Measurements from ENCODE around the gene ELAPOR2. TPM values are rescaled to one million over a fixed set of nuclear protein-coding genes. Genes with fewer than 3 reads are reported as not detected.

The ELAPOR2 gene, protein sequence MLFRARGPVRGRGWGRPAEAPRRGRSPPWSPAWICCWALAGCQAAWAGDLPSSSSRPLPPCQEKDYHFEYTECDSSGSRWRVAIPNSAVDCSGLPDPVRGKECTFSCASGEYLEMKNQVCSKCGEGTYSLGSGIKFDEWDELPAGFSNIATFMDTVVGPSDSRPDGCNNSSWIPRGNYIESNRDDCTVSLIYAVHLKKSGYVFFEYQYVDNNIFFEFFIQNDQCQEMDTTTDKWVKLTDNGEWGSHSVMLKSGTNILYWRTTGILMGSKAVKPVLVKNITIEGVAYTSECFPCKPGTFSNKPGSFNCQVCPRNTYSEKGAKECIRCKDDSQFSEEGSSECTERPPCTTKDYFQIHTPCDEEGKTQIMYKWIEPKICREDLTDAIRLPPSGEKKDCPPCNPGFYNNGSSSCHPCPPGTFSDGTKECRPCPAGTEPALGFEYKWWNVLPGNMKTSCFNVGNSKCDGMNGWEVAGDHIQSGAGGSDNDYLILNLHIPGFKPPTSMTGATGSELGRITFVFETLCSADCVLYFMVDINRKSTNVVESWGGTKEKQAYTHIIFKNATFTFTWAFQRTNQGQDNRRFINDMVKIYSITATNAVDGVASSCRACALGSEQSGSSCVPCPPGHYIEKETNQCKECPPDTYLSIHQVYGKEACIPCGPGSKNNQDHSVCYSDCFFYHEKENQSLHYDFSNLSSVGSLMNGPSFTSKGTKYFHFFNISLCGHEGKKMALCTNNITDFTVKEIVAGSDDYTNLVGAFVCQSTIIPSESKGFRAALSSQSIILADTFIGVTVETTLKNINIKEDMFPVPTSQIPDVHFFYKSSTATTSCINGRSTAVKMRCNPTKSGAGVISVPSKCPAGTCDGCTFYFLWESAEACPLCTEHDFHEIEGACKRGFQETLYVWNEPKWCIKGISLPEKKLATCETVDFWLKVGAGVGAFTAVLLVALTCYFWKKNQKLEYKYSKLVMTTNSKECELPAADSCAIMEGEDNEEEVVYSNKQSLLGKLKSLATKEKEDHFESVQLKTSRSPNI
- total RNA-seq: 10 to 100 TPM in 1 of 4 donors, 1 to 10 TPM in 3; 2.3 to 10.5 (median 3.8) TPM

DNA sequence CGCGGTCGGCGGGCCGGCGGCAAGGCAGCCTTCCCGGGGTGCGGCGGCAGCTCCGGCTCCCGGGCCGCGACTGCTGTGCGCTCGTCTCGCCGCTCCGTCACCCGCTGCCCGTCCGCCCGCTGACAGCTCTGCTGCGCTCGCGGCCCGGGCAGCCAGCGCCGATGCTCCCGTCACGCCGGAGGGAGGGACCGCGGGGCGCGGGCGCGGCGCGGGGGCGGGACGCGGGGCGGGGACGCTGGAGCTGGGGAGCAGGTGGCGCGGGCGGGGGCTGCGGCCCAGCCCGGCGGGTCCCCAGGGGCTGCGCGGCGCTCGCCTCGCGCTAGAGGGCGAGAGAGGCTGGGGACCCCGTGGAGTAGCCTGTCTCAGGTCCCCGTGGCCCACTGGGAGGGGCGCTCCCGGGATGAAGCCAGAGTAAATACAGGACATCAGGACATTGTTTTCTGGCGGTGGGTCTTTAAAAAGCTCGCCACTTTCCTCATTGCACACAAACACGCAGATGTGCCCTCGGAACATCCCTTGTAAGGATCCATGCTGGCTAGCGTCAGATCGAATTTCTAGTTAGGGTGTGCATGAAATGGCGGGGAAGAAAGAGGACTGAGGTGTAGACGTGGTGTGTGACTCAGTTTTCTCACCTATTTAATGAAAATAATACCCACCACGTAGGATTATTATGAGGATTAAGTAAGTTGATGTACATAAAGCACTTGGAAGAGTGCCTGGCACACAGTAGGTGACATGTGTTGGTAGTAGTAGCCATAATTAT lies at the start of gene ELAPOR2:
ELAPOR2 (minus strand) TSS at position 130 of the 763 bp plus-strand sequence. CDS start 141 bp downstream, outside the sequence.
- H3K36me3 ChIP-seq: no peaks in the 10 kb centered on the region
- intact Hi-C loops (cut with DNase I; ENCODE audit: low total_unique reads) (loop anchor here (2.0 to 5.0 kb wide), 5 partner anchors 57 to 178 kb away; partner anchors contain the start of genes DMTF1 and TMEM243), in situ Hi-C loops (cut with MboI; ENCODE audit: low sequenced_read_pairs in 4 of 4) (loop anchor here in 1 of 4 donors (10.0 kb wide), 1 partner anchor 125 kb away; no protein-coding TSS in a partner anchor)
- peak within 1 kb of the TSS; percentile 58 to 72 (median 64) for H3K27ac ChIP-seq
- TF ChIP-seq, protein P1, sequence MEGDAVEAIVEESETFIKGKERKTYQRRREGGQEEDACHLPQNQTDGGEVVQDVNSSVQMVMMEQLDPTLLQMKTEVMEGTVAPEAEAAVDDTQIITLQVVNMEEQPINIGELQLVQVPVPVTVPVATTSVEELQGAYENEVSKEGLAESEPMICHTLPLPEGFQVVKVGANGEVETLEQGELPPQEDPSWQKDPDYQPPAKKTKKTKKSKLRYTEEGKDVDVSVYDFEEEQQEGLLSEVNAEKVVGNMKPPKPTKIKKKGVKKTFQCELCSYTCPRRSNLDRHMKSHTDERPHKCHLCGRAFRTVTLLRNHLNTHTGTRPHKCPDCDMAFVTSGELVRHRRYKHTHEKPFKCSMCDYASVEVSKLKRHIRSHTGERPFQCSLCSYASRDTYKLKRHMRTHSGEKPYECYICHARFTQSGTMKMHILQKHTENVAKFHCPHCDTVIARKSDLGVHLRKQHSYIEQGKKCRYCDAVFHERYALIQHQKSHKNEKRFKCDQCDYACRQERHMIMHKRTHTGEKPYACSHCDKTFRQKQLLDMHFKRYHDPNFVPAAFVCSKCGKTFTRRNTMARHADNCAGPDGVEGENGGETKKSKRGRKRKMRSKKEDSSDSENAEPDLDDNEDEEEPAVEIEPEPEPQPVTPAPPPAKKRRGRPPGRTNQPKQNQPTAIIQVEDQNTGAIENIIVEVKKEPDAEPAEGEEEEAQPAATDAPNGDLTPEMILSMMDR (IDR thresholded peaks at IDR 0.05 in 4 of 5, conservative IDR thresholded peaks at IDR 0.05 in 1 of 5): peak; percentile 26 to 60 (median 50)
- peak; percentile 51 to 65 for TF ChIP-seq POLR2A (IDR thresholded peaks at IDR 0.05)
- peak; percentile 27 to 54 for DNase-seq
- H3K9me3 ChIP-seq: no peaks in the 10 kb centered on the region
- peaks cover 9 to 10% of the 10 kb centered on the region in 2 donors for H3K4me1 ChIP-seq
- peak; percentile 83 to 89 for ATAC-seq
- H3K4me3 ChIP-seq: peak within 1 kb of the TSS; percentile 44 to 74 (median 65)
- peaks cover 0 to 3% (median 0%) of the 10 kb centered on the region in 3 donors for H3K27me3 ChIP-seq

DNA sequence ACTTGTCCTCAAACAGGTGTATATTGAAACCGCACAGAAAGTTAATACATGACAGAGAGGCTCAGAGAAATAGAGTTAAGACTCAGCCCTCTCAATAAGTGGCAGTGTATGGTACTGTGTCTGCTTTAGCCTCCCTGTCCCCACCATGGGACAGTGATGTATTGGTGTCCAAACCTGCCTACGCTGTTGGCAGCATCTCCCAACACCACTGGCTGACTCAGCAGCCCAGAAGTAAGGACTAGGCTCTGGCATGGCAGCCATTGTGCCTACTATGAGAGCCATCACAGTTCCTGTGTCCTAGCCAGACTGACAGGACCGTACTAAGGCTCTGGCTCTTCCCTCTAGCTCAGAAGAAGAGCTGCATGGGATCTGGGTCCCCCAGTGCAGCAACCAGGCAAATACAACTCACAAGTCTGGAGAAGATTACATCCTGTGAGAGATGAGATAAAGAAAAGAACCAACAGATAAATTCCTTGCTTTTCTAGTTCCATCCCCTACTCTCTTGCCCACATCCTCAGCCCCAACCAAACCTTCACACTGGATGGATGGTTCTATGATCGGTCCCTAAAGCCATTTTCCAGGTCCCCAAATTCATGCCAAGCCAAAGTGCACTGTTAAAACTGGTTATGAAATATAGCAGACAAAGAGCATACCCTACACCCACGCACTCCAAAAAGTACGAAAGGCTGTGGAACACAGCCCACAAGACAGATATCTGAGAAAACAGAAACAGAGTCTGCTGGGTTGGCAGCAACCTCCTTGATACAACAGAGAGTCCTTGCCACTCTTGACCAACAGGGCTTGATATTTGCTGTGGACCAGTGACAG lies 48.7 kb upstream of the ELAPOR2 start:
- intact Hi-C loops (cut with DNase I; ENCODE audit: low total_unique reads): no loop called here

DNA sequence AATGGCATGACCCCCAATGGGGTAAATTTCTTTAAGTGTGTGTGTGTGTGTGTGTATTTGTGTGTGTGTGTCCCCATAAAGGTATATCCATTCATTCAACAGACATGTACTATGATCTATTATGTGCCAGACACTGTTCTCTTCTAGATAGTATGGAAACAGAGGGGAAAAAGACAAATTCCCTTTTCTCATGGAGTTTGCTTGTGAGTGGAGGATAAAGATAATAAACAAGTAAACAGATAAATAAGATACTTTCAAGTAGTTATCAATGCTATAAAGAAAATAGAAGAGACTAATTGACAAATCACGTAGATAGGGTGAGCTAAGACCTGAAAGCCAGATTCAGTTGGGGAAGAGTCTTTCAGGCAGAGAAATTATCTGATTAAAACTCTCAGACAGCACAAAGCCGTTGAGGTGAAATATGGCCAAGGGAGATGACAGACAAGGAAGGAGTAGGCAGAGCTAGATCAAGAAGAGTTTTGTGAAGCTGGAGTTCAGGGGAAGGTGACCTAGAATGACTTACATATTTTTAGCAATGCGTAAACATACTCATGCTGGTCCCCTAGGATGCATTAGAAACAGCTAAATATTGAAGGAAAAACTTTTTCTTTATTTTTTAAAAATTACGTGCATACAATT lies 47.6 kb upstream of the ELAPOR2 start:
- no peak overlapping the region for H3K27ac ChIP-seq
- H3K4me1 ChIP-seq: no peaks in the 10 kb centered on the region
- H3K9me3 ChIP-seq: no peaks in the 10 kb centered on the region
- H3K27me3 ChIP-seq: no peaks in the 10 kb centered on the region
- no peak overlapping the region for H3K4me3 ChIP-seq
- ATAC-seq (no peak), DNase-seq (no peak)
- intact Hi-C loops (cut with DNase I; ENCODE audit: low total_unique reads) (no loop called here), in situ Hi-C loops (cut with MboI; ENCODE audit: low sequenced_read_pairs in 4 of 4) (no loop called here)
- TF ChIP-seq, protein P1 (IDR thresholded peaks at IDR 0.05 in 4 of 5, conservative IDR thresholded peaks at IDR 0.05 in 1 of 5): no peak
- TF ChIP-seq POLR2A (IDR thresholded peaks at IDR 0.05): no peak
- no peaks in the 10 kb centered on the region for H3K36me3 ChIP-seq

More for the DNA sequence above, 48.7 kb upstream of the ELAPOR2 start:
- DNase-seq: no peak
- H3K4me1 ChIP-seq: no peaks in the 10 kb centered on the region
- H3K9me3 ChIP-seq: no peaks in the 10 kb centered on the region
- in situ Hi-C loops (cut with MboI; ENCODE audit: low sequenced_read_pairs in 4 of 4): no loop called here
- H3K4me3 ChIP-seq: no peak overlapping the region
- no peaks in the 10 kb centered on the region for H3K36me3 ChIP-seq
- no peak for ATAC-seq
- no peak for TF ChIP-seq POLR2A (IDR thresholded peaks at IDR 0.05)
- TF ChIP-seq, protein P1 (IDR thresholded peaks at IDR 0.05 in 4 of 5, conservative IDR thresholded peaks at IDR 0.05 in 1 of 5): no peak
- H3K27me3 ChIP-seq: no peaks in the 10 kb centered on the region
- H3K27ac ChIP-seq: no peak overlapping the region

Data from gastrocnemius medialis (tissue), 4 donors.